ENCODE results near the gene E4F1.

Gene E4F1

DNA sequence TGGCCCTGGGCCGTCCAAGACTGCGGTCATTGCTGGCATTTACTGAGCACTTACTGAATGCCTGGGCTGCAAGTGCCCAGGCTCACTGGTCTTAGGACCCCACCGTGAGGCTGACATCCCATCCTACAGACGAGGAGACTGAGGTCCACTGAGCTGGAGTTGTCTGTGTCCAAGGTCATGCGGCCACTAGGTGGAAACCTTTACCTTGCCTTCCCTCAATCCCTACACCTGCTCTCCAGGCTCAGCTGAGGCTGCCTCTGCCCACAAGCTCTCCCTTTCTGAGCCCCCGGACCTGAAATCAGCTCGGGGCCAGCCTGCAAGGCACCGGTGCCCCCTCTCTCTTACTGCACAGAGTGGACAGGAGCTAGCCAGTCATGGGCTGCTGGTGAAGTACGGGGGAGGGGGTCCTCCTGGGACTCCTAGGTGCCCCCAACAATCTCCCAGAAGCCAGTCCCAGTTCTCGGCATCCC is 28.5 kb upstream of the E4F1 start:
- Histone ChIP-seq H3K27ac (no peak overlapping the region), H3K4me3 (peak overlapping the region; percentile 78)
- no peak for DNase-seq (ENCODE audit: low spot score)
- no peak for TF ChIP-seq CTCF (IDR thresholded peaks at IDR 0.05)

DNA sequence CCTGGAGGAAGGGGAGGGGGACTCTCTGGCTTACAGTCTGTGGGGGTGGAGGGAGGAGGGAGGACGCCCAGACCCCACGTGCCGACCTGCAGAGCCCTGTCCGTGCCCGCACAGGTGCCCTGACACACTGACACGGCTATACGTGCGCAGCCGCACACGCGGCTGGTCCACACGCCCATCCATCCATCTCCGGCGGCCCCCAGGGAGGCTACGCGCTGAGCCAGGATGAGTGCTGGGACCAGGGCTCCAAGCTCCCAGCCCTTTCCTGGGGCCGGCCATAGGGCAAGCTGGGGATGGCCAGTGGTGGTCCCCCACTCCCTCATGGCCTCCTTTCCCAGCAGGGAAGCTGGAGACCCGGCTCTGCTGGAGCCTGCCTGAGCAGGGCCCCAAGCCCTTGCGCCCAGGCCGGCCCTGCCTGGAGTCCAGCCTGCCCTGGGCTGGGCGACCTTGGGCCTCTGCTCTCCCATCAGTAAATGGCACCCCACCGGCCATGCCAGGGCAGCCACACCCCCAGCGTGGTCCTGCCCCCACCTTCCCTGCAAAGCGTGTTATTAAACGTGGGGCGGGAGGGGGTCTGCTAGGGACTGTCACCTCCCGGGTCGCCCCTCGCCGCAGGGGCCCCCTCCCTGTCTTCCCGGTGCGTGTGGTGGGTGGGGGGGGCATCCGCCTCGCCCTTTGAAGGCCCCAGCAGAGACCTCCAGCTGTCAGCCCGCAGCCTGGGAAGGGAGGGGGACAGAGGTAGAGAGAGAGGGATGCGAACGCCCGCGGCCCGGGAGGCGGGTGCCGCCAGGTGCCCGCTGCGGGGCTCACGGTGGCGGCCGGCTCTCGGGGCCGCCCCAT is 27.8 kb upstream of the E4F1 start:
- Histone ChIP-seq H3K27ac (no peak overlapping the region), H3K4me3 (peak overlapping the region; percentile 78)
- TF ChIP-seq CTCF (IDR thresholded peaks at IDR 0.05) = no peak
- no peak for DNase-seq (ENCODE audit: low spot score)

DNA sequence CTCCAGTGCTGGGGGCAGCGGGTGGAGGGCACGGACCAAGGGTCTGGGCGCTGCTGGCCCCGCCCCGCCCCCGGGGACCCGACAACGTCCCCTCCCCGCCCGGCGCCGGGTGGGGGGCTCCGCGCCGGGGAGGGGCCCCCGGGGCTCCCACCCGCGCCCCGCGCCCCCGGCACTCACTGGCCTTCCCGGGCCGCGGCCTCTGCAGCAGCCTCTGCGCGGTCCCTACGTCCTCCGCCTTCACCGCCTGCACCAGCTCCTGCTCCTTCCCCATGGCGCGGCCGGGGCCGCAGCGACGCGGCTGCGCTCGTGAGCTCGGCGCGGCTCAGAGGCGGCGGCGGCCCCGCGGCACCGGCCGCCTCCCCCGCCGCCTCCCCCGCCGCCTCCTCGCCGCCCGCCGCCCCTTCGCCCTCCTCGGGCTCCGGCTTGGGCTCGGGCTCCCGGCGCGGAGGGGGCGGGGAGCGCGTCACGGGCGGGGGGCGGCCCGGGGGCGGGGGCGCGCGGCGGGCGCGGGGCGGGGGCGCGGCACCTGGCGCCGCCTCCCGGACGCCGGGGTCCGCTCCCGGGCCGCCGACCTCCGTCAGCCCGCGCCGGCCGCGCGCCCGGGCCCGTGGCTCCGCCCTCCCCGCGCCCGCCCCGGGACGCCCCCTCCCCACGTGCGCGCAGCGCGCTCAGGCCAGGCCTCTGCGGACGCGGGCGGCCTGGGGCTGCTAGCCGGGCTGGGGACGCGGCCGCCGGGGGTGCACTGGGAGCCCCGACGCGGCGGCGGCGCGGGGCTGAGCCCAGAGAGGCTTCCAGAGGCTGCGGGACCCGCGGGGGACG is 27.0 kb upstream of the E4F1 start, which contains the start of gene CASKIN1:
Gene CASKIN1 (minus strand): TSS at position 444 of the 819 bp plus-strand sequence. CDS start 173 bp downstream, at position 271.
- no peak for DNase-seq (ENCODE audit: low spot score)
- Histone ChIP-seq H3K27ac (no peak within 1 kb of the TSS), H3K4me3 (peak within 1 kb of the TSS; percentile 78)
- TF ChIP-seq CTCF (IDR thresholded peaks at IDR 0.05) = no peak

DNA sequence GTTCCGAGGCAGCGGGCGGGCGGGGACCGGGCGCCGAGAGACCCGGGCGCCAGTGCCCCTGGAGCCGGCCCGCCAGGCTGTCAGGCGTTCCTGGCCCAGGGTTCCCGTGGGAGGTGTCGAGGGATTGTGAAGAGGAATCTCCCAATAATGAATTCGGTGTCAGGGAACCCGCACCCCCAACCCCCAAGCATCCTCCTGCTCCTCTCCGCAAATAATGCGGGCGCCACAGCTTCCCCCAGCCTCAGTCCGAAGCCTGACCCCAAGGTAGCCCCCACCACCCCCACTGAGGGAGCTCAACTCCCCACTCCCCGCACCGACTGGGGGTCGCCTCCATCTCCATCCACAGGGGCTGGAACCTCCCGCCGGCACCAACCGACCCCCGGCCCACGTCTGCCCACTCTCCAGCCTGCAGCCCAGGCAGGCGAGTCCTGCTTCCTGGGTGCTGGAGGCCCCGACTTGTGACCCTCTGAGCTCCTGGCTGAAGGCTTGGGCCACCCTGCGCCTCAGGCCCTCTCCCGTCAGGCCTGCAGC is 26.3 kb upstream of the E4F1 start:
- peak overlapping the region; percentile 78 for H3K4me3 ChIP-seq
- H3K27ac ChIP-seq = no peak overlapping the region
- no peak for DNase-seq (ENCODE audit: low spot score)
- TF ChIP-seq CTCF (IDR thresholded peaks at IDR 0.05) = no peak

DNA sequence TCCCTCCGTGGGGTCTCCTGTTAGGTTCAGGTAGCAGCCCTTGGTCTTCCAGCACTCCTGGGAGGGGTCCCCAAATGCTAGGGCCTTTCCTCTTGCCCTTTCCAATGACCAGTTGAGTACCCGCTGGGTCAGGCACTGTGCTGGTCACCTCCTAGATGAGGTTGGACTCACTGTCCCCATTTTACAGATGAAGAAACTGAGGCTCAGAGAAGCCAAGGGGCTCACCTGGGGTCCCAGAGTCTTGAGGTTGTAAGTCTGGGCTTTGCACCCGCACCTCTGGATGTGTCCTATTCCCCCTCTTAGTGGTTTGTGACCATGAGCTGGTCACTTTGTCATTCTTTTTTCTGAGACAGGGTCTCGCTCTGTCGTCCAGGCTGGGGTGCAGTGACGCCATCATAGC is 25.6 kb upstream of the E4F1 start:
- Histone ChIP-seq H3K27ac (no peak overlapping the region), H3K4me3 (no peak overlapping the region)
- no peak for DNase-seq (ENCODE audit: low spot score)
- no peak for TF ChIP-seq CTCF (IDR thresholded peaks at IDR 0.05)

GRCh38 chr16:2198283-2198682 is 25.1 kb upstream of the E4F1 start:
- no peak overlapping the region for H3K27ac ChIP-seq
- H3K4me3 ChIP-seq = no peak overlapping the region
- no peak for DNase-seq (ENCODE audit: low spot score)
- no peak for TF ChIP-seq CTCF (IDR thresholded peaks at IDR 0.05)

Data from coronary artery (tissue), 2 donors.